ENCODE data around the gene NAA20. TPM values are rescaled to one million over a fixed set of nuclear protein-coding genes. Genes with fewer than 3 reads are reported as not detected.

NAA20 gene
- total and polyA plus RNA-seq, 2 of the 13 experiments (the other 11 are each of a cell fraction or from before 2014, with no cell fraction given), result 81.9 to 82.8 TPM

DNA sequence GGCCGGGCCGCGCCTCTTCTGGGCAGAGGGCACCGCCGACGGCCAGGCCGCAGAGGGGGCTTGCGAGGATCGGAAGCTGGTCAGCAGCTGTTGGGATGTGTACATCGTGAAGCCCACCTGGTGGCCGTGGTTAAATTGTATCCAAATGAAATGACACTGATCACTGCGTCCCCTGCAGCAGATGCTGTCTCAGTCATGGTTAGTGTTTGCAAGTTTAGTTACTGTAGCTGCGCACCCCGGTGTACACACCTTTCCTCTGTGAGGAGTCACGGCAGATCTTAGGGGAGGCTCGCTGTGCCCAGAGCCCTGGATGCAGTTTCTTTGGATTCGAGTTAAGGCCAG, 653 bp downstream of the NAA20 start (continued):
- TF ChIP-seq GATA4 (IDR thresholded peaks at IDR 0.05; ENCODE audit: borderline replicate concordance, low read depth), result no peak
- TF ChIP-seq, protein P1, sequence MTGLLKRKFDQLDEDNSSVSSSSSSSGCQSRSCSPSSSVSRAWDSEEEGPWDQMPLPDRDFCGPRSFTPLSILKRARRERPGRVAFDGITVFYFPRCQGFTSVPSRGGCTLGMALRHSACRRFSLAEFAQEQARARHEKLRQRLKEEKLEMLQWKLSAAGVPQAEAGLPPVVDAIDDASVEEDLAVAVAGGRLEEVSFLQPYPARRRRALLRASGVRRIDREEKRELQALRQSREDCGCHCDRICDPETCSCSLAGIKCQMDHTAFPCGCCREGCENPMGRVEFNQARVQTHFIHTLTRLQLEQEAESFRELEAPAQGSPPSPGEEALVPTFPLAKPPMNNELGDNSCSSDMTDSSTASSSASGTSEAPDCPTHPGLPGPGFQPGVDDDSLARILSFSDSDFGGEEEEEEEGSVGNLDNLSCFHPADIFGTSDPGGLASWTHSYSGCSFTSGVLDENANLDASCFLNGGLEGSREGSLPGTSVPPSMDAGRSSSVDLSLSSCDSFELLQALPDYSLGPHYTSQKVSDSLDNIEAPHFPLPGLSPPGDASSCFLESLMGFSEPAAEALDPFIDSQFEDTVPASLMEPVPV (CRISPR knock-in tag; IDR thresholded peaks at IDR 0.05), result peak; percentile 50; the same call in 1 of the 2 replicates
- TF ChIP-seq SMYD3 (CRISPR knock-in tag; IDR thresholded peaks at IDR 0.05), result 0 out of 2 replicates have a peak, but pooled peaks have one; percentile 19

DNA sequence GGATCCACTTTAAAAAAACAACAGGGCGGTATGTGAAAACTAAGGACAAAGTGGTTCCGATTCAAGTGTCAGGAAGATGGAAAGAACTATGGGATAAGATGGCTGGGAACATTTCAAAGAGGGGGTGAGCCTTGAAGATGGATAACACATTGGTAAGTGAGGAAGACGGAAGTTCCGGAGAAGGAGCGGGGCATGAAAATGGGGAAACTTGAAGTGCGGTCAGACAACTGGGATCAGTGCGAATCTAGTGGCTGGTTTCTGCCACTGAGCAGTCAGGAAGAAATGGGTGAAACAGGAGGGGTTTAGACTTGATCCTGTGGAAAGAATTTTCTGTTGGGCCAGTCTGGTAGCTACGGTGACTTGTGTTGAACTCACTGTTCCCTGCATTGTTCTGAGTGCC, 1.2 kb downstream of the NAA20 start:
- in situ Hi-C loops (cut with HindIII; ENCODE audit: extremely low pct_ligation_motif_present, low pct_unique_long_range_greater_than_20kb) (no loop called here), intact Hi-C loops (cut with micrococcal nuclease; ENCODE audit: unreplicated experiment) (no loop called here)
- ChIA-PET CTCF (ENCODE audit: low intra/inter-chr PET ratio, low total read pairs) (no interaction called here), POLR2A (interaction anchor here (1.5 to 4.2 kb wide), 6 partner anchors 8 to 34 kb away, joined by 3 to 53 read pairs (median 8); partner anchors contain the start of genes CFAP61 and CRNKL1)
- DNase-seq (ENCODE audit: low spot score), result no peak
- ATAC-seq, result no peak
- Histone ChIP-seq H3K79me2 (ENCODE audit: insufficient read depth, low read length) (peaks cover 60% of the 10 kb centered on the region), H4K20me1 (ENCODE audit: insufficient read depth, low read length) (peaks cover 5% of the 10 kb centered on the region), H3K4me2 (ENCODE audit: low read depth, low read length) (peak overlapping the region; percentile 96), H3K9me3 (ENCODE audit: low read length) (no peaks in the 10 kb centered on the region), H2AFZ (ENCODE audit: low read length) (no peak overlapping the region), H3K36me3 (replicated peaks in 1 of 2; ENCODE audit: control insufficient read depth in 1 of 2, insufficient read depth in 2 of 2, low read length in 2 of 2) (peaks cover 6 to 29% of the 10 kb centered on the region in 2 experiments), H3K27ac (ENCODE audit: extremely low read length, insufficient read depth, low read length) (peak overlapping the region; percentile 82), H3K4me3 (replicated peaks in 1 of 3; ENCODE audit: insufficient read depth in 1 of 3, low read depth in 2 of 3, low read length in 3 of 3) (peak overlapping the region; percentile 72 to 95 (median 82)), H3K9ac (ENCODE audit: insufficient read depth, low read depth, low read length) (peak overlapping the region; percentile 92), H3K4me1 (ENCODE audit: insufficient read depth, low read length) (peaks cover 64% of the 10 kb centered on the region), H3K27me3 (ENCODE audit: control insufficient read depth in 1 of 2, insufficient read depth in 2 of 2, low read length in 2 of 2) (no peaks in the 10 kb centered on the region; a peak in 1 of 5 replicates)
- FAIRE-seq, result no peak
- TSS peak; percentile 73 for BruUV-seq (replicated peaks)
- 85% methylated on average over 8 of the region's 8 CpGs for WGBS (ENCODE audit: low lambda C conversion rate)
- TF ChIP-seq SNAPC2 (CRISPR knock-in tag; IDR thresholded peaks at IDR 0.05) (no peak; the same call in 1 of the 2 replicates), NFRKB (IDR thresholded peaks at IDR 0.05) (no peak), ZNF556 (CRISPR knock-in tag; IDR thresholded peaks at IDR 0.05; ENCODE audit: borderline replicate concordance) (no peak), NR2F2 (IDR thresholded peaks at IDR 0.05; ENCODE audit: borderline replicate concordance, low read depth) (no peak), KLF9 (CRISPR knock-in tag; IDR thresholded peaks at IDR 0.05; ENCODE audit: low read depth) (no peak), RORA (CRISPR knock-in tag; IDR thresholded peaks at IDR 0.05) (no peak), SRY (CRISPR knock-in tag; IDR thresholded peaks at IDR 0.05) (no peak), AGO2 (optimal IDR thresholded peaks at IDR 0.05; ENCODE audit: low read depth, low read length) (no peak)
- TF ChIP-seq, protein P2, sequence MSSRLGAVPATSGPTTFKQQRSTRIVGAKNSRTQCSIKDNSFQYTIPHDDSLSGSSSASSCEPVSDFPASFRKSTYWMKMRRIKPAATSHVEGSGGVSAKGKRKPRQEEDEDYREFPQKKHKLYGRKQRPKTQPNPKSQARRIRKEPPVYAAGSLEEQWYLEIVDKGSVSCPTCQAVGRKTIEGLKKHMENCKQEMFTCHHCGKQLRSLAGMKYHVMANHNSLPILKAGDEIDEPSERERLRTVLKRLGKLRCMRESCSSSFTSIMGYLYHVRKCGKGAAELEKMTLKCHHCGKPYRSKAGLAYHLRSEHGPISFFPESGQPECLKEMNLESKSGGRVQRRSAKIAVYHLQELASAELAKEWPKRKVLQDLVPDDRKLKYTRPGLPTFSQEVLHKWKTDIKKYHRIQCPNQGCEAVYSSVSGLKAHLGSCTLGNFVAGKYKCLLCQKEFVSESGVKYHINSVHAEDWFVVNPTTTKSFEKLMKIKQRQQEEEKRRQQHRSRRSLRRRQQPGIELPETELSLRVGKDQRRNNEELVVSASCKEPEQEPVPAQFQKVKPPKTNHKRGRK (CRISPR knock-in tag; IDR thresholded peaks at IDR 0.05), result 0 out of 2 replicates have a peak, but pooled peaks have one; percentile 31
- TF ChIP-seq, protein P3, sequence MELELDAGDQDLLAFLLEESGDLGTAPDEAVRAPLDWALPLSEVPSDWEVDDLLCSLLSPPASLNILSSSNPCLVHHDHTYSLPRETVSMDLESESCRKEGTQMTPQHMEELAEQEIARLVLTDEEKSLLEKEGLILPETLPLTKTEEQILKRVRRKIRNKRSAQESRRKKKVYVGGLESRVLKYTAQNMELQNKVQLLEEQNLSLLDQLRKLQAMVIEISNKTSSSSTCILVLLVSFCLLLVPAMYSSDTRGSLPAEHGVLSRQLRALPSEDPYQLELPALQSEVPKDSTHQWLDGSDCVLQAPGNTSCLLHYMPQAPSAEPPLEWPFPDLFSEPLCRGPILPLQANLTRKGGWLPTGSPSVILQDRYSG (CRISPR knock-in tag; IDR thresholded peaks at IDR 0.05), result 0 out of 2 replicates have a peak, but pooled peaks have one; percentile 29
- TF ChIP-seq, protein P4, sequence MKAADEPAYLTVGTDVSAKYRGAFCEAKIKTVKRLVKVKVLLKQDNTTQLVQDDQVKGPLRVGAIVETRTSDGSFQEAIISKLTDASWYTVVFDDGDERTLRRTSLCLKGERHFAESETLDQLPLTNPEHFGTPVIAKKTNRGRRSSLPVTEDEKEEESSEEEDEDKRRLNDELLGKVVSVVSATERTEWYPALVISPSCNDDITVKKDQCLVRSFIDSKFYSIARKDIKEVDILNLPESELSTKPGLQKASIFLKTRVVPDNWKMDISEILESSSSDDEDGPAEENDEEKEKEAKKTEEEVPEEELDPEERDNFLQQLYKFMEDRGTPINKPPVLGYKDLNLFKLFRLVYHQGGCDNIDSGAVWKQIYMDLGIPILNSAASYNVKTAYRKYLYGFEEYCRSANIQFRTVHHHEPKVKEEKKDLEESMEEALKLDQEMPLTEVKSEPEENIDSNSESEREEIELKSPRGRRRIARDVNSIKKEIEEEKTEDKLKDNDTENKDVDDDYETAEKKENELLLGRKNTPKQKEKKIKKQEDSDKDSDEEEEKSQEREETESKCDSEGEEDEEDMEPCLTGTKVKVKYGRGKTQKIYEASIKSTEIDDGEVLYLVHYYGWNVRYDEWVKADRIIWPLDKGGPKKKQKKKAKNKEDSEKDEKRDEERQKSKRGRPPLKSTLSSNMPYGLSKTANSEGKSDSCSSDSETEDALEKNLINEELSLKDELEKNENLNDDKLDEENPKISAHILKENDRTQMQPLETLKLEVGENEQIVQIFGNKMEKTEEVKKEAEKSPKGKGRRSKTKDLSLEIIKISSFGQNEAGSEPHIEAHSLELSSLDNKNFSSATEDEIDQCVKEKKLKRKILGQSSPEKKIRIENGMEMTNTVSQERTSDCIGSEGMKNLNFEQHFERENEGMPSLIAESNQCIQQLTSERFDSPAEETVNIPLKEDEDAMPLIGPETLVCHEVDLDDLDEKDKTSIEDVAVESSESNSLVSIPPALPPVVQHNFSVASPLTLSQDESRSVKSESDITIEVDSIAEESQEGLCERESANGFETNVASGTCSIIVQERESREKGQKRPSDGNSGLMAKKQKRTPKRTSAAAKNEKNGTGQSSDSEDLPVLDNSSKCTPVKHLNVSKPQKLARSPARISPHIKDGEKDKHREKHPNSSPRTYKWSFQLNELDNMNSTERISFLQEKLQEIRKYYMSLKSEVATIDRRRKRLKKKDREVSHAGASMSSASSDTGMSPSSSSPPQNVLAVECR (CRISPR knock-in tag; IDR thresholded peaks at IDR 0.05; ENCODE audit: borderline replicate concordance), result no peak
